Measurements from ENCODE around the gene MGAT4A.

DNA sequence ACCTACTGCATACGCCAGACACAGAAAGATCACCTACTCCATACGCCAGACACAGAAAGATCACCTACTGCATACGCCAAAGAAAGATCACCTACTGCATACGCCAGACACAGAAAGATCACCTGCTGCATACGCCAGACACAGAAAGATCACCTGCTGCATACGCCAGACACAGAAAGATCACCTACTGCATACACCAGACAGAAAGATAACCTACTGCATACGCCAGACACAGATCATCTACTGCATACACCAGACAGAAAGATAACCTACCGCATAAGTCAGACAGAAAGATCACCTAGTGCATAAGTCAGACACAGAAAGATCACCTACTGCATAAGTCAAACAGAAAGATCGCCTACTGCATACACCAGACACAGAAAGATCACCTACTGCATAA, 148.4 kb downstream of the MGAT4A start:
- TF ChIP-seq, protein P1, sequence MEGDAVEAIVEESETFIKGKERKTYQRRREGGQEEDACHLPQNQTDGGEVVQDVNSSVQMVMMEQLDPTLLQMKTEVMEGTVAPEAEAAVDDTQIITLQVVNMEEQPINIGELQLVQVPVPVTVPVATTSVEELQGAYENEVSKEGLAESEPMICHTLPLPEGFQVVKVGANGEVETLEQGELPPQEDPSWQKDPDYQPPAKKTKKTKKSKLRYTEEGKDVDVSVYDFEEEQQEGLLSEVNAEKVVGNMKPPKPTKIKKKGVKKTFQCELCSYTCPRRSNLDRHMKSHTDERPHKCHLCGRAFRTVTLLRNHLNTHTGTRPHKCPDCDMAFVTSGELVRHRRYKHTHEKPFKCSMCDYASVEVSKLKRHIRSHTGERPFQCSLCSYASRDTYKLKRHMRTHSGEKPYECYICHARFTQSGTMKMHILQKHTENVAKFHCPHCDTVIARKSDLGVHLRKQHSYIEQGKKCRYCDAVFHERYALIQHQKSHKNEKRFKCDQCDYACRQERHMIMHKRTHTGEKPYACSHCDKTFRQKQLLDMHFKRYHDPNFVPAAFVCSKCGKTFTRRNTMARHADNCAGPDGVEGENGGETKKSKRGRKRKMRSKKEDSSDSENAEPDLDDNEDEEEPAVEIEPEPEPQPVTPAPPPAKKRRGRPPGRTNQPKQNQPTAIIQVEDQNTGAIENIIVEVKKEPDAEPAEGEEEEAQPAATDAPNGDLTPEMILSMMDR (IDR thresholded peaks at IDR 0.05) = no peak
- no peak for TF ChIP-seq POLR2A (IDR thresholded peaks at IDR 0.05)

Data from suprapubic skin (tissue), 3 donors.